H9 (cell line): ENCODE results near the gene ACSL3. TPM values are rescaled to one million over a fixed set of nuclear protein-coding genes. Genes with fewer than 3 reads are reported as not detected.
"Not testable (repeated sequence)": the region's sequence is repeated elsewhere in the genome, so short reads cannot be mapped to it uniquely, and the experiment has no call there.

Experiments used
- DNase-seq: peaks from one replicate; pipeline ENCODE4 v3.0.0-alpha.2; 2017
- H2AFZ ChIP-seq: one replicate; pipeline ENCODE4 v1.6.1; 2013; ENCODE audit warnings: mild to moderate bottlenecking, low read length, control low read depth, moderate library complexity
- H2AK5ac ChIP-seq: 2 replicates; pipeline ENCODE4 v1.6.1; 2013; ENCODE audit warnings: low read length, control low read depth, mixed read lengths; ENCODE audit not compliant: insufficient read length
- H2BK120ac ChIP-seq: one replicate; pipeline ENCODE4 v1.6.1; 2013; ENCODE audit warnings: low read depth, mild to moderate bottlenecking, low read length, control low read depth, inconsistent platforms; ENCODE audit not compliant: poor library complexity, severe bottlenecking
- H2BK12ac ChIP-seq: 2 replicates; pipeline ENCODE4 v1.6.1; 2013; ENCODE audit warnings: low read length, control low read depth, mixed read lengths, low read depth; ENCODE audit not compliant: insufficient read length
- H2BK15ac ChIP-seq: 2 replicates; pipeline ENCODE4 v1.6.1; 2013; ENCODE audit warnings: low read depth, low read length, control low read depth
- H2BK20ac ChIP-seq: one replicate; pipeline ENCODE4 v1.6.1; 2013; ENCODE audit warnings: low read depth, mild to moderate bottlenecking, low read length, control low read depth, inconsistent platforms; ENCODE audit not compliant: poor library complexity, severe bottlenecking
- H2BK5ac ChIP-seq: 2 replicates; pipeline ENCODE4 v1.6.1; 2013; ENCODE audit warnings: low read length, control low read depth, mixed read lengths; ENCODE audit not compliant: insufficient read length
- H3K14ac ChIP-seq: 2 replicates; pipeline ENCODE4 v1.6.1; 2013; ENCODE audit warnings: low read length, control low read depth; ENCODE audit not compliant: insufficient read depth
- H3K18ac ChIP-seq: 2 replicates; pipeline ENCODE4 v1.6.1; 2013; ENCODE audit warnings: low read depth, mild to moderate bottlenecking, mixed read lengths, low read length, control low read depth; ENCODE audit not compliant: insufficient read length
- H3K23ac ChIP-seq: 2 replicates; pipeline ENCODE4 v1.6.1; 2013; ENCODE audit warnings: low read length, control low read depth, mixed read lengths, low read depth; ENCODE audit not compliant: insufficient read length
- H3K23me2 ChIP-seq: 2 replicates; pipeline ENCODE4 v1.6.1; 2013; ENCODE audit warnings: low read depth, mild to moderate bottlenecking, mixed read lengths, low read length, control low read depth; ENCODE audit not compliant: insufficient read length, poor library complexity, severe bottlenecking
- H3K27ac ChIP-seq: 2 replicates; pipeline ENCODE4 v1.5.1; 2013; ENCODE audit warnings: low read length, control low read depth, mixed read lengths, low read depth; ENCODE audit not compliant: insufficient read length
- H3K27me3 ChIP-seq: 2 replicates; pipeline ENCODE4 v1.6.1; 2013; ENCODE audit warnings: low read length, control low read depth, inconsistent platforms; ENCODE audit not compliant: insufficient read depth
- H3K4ac ChIP-seq: 2 replicates; pipeline ENCODE4 v1.6.1; 2013; ENCODE audit warnings: low read depth, mild to moderate bottlenecking, control low read depth, inconsistent platforms, low read length, moderate library complexity
- H3K4me1 ChIP-seq: 2 replicates; pipeline ENCODE4 v1.6.1; 2013; ENCODE audit warnings: low read length, control low read depth, inconsistent platforms; ENCODE audit not compliant: insufficient read depth
- H3K4me2 ChIP-seq: 2 replicates; pipeline ENCODE4 v1.6.1; 2013; ENCODE audit warnings: low read length, control low read depth, mixed read lengths; ENCODE audit not compliant: insufficient read length, insufficient read depth
- H3K56ac ChIP-seq: 2 replicates; pipeline ENCODE4 v1.6.1; 2013; ENCODE audit warnings: low read depth, mild to moderate bottlenecking, mixed read lengths, low read length, control low read depth; ENCODE audit not compliant: insufficient read length
- H3K79me1 ChIP-seq: 2 replicates; pipeline ENCODE4 v1.6.1; 2013; ENCODE audit warnings: low read depth, mild to moderate bottlenecking, moderate library complexity, low read length, control low read depth, inconsistent platforms; ENCODE audit not compliant: insufficient read depth, poor library complexity, severe bottlenecking
- H3K79me2 ChIP-seq: 2 replicates; pipeline ENCODE4 v1.6.1; 2013; ENCODE audit warnings: low read length, control low read depth, inconsistent platforms; ENCODE audit not compliant: insufficient read depth
- H3K9ac ChIP-seq: 2 replicates; pipeline ENCODE4 v1.6.1; 2013; ENCODE audit warnings: low read length, control low read depth, mixed read lengths; ENCODE audit not compliant: insufficient read length; ENCODE audit errors: extremely low read depth
- H3K9me3 ChIP-seq: one replicate; pipeline ENCODE4 v1.6.1; 2013; ENCODE audit warnings: low read depth, low read length, inconsistent platforms; ENCODE audit not compliant: control insufficient read depth
- H3T11ph ChIP-seq: one replicate; pipeline ENCODE4 v1.6.1; 2013; ENCODE audit warnings: mild to moderate bottlenecking, low read length, control low read depth, inconsistent platforms
- H4K20me1 ChIP-seq: one replicate; pipeline ENCODE4 v1.6.1; 2013; ENCODE audit not compliant: control insufficient read depth, insufficient read length, insufficient read depth
- H4K5ac ChIP-seq: 2 replicates; pipeline ENCODE4 v1.6.1; 2013; ENCODE audit warnings: low read depth, mild to moderate bottlenecking, mixed read lengths, low read length, control low read depth; ENCODE audit not compliant: insufficient read length
- H4K8ac ChIP-seq: replicated peaks from 2 replicates; pipeline ENCODE4 v1.6.1; 2013; ENCODE audit warnings: low read length, control low read depth, mixed read lengths, low read depth; ENCODE audit not compliant: insufficient read length
- H4K91ac ChIP-seq: 2 replicates; pipeline ENCODE4 v1.6.1; 2013; ENCODE audit warnings: low read depth, mild to moderate bottlenecking, moderate library complexity, mixed read lengths, low read length, control low read depth; ENCODE audit not compliant: insufficient read length
- H3K27ac Mint-ChIP-seq, 3 experiments: 2 replicates in 2 of 3; 3 replicates in 1 of 3; pipeline ENCODE4 v1.8.0; 2020 to 2021; ENCODE audit warnings: mixed read lengths in 3 of 3, mild to moderate bottlenecking in 1 of 3, moderate library complexity in 1 of 3
- H3K27me3 Mint-ChIP-seq: 2 replicates; pipeline ENCODE4 v1.8.0; 2021; ENCODE audit warnings: low read depth, mild to moderate bottlenecking, moderate library complexity, mixed read lengths
- H3K36me3 Mint-ChIP-seq, 3 experiments: 2 replicates in 2 of 3; 3 replicates in 1 of 3; pipeline ENCODE4 v1.8.0; 2020 to 2021; ENCODE audit warnings: low read depth in 3 of 3, mixed read lengths in 3 of 3; ENCODE audit not compliant: insufficient read depth in 1 of 3
- H3K4me1 Mint-ChIP-seq, 2 experiments: 2 replicates each; pipeline ENCODE4 v1.8.0; 2020; ENCODE audit warnings: mixed read lengths in 2 of 2
- H3K4me3 Mint-ChIP-seq, 2 experiments: 2 replicates in 1 of 2; 3 replicates in 1 of 2; pipeline ENCODE4 v1.8.0; 2020 to 2021; ENCODE audit warnings: mild to moderate bottlenecking in 2 of 2, mixed read lengths in 2 of 2, moderate library complexity in 1 of 2
- H3K9me3 Mint-ChIP-seq, 2 experiments: 2 replicates in 1 of 2; 3 replicates in 1 of 2; pipeline ENCODE4 v1.8.0; 2020; ENCODE audit warnings: mild to moderate bottlenecking in 2 of 2, mixed read lengths in 2 of 2, moderate library complexity in 1 of 2
- CTCF ChIP-seq: fragments of 200-600 bp; sonication (generic); conservative IDR thresholded peaks from 3 replicates; pipeline ENCODE4 v1.8.0; 2021; ENCODE audit warnings: antibody characterized with exemption, mild to moderate bottlenecking
- WGBS: extraction: QIAGEN DNeasy Blood & Tissue Kit; methylation state at CpG from one replicate; pipeline ENCODE4 v1.1.7; 2013; ENCODE audit warnings: missing lambda C conversion rate, low lambda C conversion rate, mixed read lengths; ENCODE audit not compliant: insufficient read length; ENCODE audit errors: extremely low coverage; 5-methylcytosine and 5-hydroxymethylcytosine counted together
- total RNA-seq: library from RNA; stranded (reverse); gene quantifications from 2 replicates; pipeline ENCODE4 v1.2.1, GENCODE V29; 2021

ACSL3 gene
- total RNA-seq, 1 experiment from 2014 or later, result 60.9 TPM

- Mint-ChIP-seq H3K27ac (no peak overlapping the region), H3K4me3 (no peak overlapping the region), H3K27me3 (no peaks in the 10 kb centered on the region), H3K9me3 (peaks cover 36 to 43% of the 10 kb centered on the region in 2 experiments), H3K36me3 (peaks cover 21 to 47% (median 29%) of the 10 kb centered on the region in 3 experiments), H3K4me1 (no peaks in the 10 kb centered on the region)
- Histone ChIP-seq H2AK5ac (no peak overlapping the region), H4K91ac (no peak overlapping the region), H2BK120ac (no peak overlapping the region), H3K18ac (no peak overlapping the region), H4K5ac (no peak overlapping the region), H3K27ac (no peak overlapping the region), H4K8ac (no peak overlapping the region), H3K9ac (no peak overlapping the region), H3K14ac (no peak overlapping the region), H3K56ac (no peak overlapping the region), H3T11ph (no peak overlapping the region), H3K4me2 (no peak overlapping the region), H2BK15ac (no peak overlapping the region), H2BK5ac (no peak overlapping the region), H3K79me2 (no peaks in the 10 kb centered on the region), H2AFZ (no peak overlapping the region), H3K4me1 (no peaks in the 10 kb centered on the region), H3K23ac (no peak overlapping the region), H3K23me2 (no peaks in the 10 kb centered on the region), H3K27me3 (no peaks in the 10 kb centered on the region), H3K9me3 (peaks cover 9% of the 10 kb centered on the region), H3K79me1 (no peaks in the 10 kb centered on the region), H4K20me1 (no peaks in the 10 kb centered on the region), H3K4ac (no peak overlapping the region), H2BK20ac (no peak overlapping the region), H2BK12ac (no peak overlapping the region)
- no peak for DNase-seq
- no peak for TF ChIP-seq CTCF
Observed at GRCh38 chr2:222989431-222989830, 128.6 kb downstream of the ACSL3 start.

- H3K27ac ChIP-seq, H3K27me3 Mint-ChIP-seq, H3K27me3 ChIP-seq, H3K9me3 ChIP-seq, H4K20me1 ChIP-seq, H3K18ac ChIP-seq, H3K4me1 Mint-ChIP-seq, H3K23me2 ChIP-seq, DNase-seq, H2BK15ac ChIP-seq, H3K79me2 ChIP-seq, H3K4me2 ChIP-seq, H4K8ac ChIP-seq, H3K4me3 Mint-ChIP-seq, H4K5ac ChIP-seq, H3K14ac ChIP-seq, H2BK12ac ChIP-seq, H4K91ac ChIP-seq, H3K4me1 ChIP-seq, H3K23ac ChIP-seq, H2AK5ac ChIP-seq, H3K9ac ChIP-seq, H3K4ac ChIP-seq, H3K79me1 ChIP-seq, H2BK120ac ChIP-seq, H3T11ph ChIP-seq, H3K56ac ChIP-seq, H2BK5ac ChIP-seq, H3K27ac Mint-ChIP-seq, H2BK20ac ChIP-seq, H2AFZ ChIP-seq: not testable (repeated sequence)
- H3K9me3 Mint-ChIP-seq, result peaks cover 31 to 35% of the 10 kb centered on the region in 2 experiments
- no CpG with 5 or more reads among the region's 4 CpGs for WGBS
- H3K36me3 Mint-ChIP-seq, result peaks cover 15 to 39% (median 22%) of the 10 kb centered on the region in 3 experiments
Observed at GRCh38 chr2:222990206-222990605, 129.4 kb downstream of the ACSL3 start.
